Anterior cingulate cortex (tissue), 58 donors: ENCODE measurements around the gene USP22.
"Not testable (repeated sequence)": the region's sequence is repeated elsewhere in the genome, so short reads cannot be mapped to it uniquely, and the experiment has no call there.

Source experiments
- DNase-seq, 58 donors: peaks; one replicate each; lab custom pipeline; 2025; lab: John Stamatoyannopoulos, UW

The USP22 gene

DNA sequence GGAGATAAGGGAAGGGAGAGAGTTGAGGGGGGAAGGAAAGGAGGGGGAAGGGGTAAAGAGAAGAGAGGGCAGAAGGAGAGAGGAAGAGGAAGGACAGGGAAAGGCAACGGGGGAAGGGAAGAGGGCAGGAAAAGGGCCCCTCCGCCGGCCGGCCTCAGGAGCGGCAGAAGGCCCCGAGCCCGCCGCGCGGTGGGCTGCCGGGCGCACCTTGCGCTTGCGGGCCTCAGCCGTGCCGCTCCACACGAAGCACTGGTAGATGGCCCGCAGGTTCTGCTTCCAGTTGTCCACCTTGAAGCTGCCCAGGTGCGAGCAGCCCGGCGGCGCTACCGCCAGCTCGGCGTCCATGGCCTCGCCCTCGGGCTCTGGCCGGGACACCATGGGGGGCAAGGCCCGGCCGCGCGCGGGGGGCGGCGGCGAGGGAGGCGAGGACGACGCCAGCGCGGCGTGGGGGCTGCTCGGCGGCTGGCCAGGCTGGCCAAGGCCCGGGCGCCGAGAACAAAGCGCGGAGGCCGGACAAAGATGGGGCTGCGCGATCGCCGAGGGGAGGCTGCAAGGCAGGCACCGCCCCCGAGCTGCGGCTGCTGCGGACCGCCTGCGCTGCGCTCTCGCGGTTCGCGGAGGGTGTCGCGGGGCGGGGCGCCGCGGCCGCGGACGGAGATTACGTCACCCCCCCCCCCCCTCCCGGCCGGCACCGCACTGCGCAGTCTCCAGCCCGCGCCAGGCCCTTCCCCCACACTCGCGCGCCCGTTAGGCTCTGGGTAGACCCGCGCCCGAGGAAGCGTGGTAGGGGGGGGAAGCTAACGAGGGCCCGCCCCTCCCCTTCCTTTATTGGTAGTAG is at the start of gene USP22:
Gene USP22, minus strand, starts transcription at position 554 of the 838 bp plus-strand sequence. Its CDS starts 176 bp downstream, at position 378.
- DNase-seq, result peak in 25 of 58 donors; percentile 66 to 100 (median 94)

DNA sequence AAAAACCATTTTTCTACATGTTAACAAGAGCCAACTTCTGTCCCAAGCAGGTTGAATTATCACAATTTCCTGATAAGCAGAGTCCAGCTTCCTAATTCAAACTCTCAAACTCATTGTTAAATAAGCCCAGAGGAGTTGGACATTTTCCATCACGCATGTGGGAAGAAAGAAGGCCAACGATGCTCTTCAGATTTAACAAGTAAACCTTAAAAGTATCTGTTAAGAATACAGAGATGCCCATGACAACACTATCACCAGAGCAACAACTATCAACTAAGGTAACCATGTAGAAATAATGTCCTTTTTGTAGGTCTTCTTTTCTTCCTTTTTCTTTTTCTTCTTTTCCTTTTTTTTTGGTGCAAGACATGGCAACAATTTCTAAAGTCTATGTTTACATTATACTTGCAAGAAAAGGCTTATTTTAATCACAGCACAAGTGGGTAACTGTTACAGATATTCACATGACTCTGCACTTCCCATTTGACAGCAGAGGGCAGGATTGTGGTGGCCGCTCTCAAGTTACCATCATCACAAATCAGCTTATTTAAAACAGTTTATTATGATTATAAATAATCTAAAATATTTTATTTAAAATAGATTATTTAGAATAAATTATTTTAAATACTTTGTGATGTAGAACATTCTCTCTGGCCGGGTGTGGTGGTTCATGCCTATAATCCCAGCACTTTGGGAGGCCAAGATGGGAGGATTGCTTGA is 48.2 kb upstream of the USP22 start:
- DNase-seq, result no peak

DNA sequence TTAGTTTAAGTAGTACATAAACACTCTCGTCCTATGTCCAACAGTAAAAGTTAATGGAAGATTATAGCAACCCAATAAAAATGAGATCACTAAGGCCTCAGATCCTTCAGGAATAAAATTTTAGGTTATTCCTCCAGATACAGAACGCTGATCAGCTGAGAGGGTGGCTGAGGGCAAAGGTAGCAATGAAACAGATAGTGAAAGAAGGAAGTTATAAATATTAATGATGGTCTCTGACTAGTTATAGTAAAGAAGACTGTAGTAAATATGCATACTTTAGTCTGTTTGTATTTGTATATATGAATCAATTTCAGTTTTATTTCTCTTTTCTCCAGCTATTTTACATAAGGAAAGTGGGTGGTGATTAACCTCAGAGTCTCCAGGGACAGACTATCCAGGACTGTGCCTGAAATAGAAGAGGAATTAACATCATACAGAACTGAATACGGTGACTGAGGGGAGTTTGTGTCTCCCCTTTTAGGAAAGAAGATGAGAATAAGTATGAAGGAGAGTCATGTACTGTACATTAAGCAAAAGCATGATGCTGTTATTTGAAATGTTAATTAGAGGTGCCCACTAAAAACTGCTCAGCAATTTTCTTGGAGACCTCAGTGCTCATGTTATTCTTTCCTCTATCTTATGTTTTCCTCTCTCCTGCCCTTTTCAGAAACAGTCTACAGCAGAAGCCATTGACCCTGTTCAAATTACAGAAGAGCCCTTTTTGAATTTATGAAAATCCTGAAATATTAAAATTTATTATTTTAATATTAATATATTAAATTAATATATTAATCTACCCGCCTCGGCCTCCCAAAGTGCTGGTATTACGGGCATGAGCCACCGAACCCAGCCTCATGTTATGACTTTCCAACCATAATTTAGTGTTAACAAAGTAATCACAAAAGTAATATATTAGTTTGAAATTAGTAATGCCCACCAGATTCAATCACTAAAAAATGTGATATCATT is 47.4 kb upstream of the USP22 start:
- no peak for DNase-seq

DNA sequence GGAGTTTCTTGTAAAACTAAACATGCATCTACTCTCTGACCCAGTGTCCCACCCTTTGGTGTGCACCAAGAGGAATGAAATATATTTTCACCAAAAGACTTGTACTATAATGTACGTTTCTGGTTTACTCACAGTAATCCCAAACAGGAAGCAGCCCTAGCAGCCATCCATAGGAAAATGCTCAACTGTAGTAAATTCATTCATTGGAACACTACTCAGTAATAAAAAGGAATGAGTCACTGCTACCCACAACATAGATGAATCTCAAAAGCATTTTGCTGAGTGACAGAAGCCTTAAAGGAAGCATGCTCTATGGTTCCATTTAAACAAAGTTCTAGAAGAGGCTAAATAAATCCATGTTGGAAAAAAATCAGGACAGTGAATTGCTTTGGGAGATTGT is 46.3 kb upstream of the USP22 start:
- no peak for DNase-seq

DNA sequence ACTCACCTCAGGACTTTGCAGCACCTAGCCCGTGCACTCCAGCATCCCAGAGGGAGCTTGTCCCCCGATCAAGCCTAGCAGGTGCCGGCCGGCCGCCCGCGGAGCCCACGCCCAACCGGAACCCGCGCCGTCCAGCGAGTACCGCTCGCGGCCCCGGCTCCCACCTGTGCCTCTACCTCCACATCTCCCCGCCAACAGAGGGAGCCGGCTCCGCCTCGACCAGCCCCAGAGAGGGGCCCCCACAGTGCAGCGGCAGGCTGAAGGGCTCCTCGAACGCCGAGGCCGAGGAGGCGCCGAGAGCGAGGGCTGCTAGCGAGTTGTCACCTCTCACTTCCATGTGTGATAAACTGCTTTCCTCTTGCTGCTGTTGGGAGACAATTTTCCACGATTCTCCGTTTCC is 42.9 kb upstream of the USP22 start:
- DNase-seq, result no peak

DNA sequence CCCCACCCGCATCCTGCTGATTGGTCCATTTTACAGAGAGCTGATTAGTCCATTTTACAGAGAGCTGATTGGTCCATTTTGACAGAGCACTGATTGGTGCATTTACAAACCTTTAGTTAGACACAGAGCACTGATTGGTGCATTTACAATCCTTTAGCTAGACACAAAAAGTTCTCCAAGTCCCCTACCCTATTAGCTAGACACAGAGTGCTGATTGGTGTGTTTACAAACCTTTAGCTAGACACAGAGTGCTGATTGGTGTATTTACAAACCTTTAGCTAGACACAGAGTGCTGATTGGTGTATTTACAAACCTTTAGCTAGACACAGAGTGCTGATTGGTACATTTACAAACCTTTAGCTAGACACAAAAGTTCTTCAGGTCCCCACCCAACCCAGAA is 42.5 kb upstream of the USP22 start:
- DNase-seq, result not testable (repeated sequence)

DNA sequence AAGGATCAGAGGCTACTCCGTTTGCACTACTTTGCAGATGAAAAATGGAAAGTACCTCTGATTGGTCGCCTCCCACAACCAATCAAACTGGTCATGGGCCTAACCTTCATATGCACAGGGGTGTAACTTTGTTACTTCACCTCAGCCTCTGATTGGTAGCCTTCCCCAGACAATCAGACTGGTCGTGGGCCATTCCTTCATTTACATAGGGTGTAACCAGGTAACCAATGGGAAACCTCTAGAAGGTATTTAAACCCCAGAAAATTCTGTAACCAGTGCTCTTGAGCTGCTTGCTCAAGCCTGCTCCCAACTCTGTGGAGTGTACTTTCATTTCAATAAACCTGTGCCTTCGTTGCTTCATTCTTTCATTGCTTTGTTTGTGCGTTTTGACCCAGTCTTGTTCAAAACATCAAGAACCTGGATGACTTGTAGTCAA is 39.2 kb upstream of the USP22 start:
- DNase-seq, result no peak

DNA sequence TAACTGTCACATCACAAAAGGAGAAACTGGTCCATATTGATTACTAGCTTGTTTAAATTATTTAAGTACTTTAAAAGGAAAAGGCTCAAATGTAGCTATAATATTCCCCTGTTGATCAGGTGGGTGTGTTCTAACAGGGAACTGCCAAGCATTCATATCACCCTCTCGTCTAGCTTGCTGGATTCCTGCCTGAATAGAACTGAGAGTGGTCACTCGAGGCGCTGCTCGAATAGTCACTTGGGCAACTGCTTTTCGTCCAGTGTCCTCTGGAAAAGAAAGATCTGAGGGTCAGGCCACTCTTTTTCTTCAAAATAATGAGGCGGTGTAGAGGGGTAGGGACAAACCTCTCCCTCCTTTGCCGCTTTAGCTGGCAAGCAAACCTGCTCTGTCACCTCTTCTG is 36.4 kb upstream of the USP22 start:
- DNase-seq, result no peak

DNA sequence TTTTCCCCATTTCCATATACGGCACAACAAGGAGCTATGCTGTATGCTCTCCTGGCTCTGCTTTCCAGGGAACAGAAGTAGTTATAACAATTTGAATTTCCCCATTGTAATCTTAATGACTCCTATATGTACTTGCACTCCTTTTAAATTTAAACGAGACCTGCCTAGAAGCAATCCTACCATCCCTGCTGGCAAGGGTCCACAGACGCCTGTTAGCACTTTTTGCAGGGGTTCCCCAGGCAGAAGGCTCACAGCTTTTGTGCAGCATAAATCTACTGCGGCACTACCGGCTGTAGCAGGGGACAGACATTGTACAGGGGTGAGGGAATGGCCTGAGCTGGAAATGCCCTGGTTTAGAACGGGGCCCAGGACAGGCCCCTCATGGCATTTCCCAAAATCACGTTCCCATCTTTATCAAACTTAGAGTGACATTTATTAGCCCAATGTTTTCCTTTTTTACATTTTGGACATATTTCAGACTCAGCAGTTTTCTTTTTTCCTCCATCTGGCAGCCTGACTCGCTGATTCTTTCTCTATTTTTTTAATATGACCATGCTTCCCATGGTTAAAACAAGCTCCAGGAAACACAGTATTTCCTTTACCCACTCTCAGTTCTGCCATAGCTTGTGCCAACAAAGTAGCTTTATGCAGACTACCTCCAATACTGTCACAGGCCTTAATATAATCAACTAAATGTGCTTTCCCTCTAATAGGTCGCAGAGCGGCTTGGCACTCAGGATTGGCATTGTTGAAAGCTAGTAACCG is 35.4 kb upstream of the USP22 start:
- DNase-seq, result peak in 2 of 58 donors; percentile 5 to 18

DNA sequence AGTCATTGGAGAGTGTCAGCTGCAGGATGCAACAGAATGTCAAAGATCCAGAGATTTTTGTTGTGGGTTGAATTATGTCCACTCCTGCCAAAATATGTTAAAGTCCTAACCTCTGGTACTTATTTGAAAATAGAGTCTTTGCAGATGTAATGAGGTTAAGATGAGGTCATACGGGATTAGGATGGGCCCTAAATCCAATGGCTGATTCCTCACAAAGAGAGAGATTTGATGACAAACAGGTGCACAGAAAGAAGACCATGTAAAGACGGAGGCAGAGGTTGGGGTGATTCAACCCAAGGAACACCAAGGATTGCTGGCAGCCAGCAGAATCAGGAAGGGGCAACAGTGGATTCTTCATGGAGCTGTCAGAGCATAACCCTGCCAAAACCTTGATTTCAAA is 34.5 kb upstream of the USP22 start:
- no peak for DNase-seq

DNA sequence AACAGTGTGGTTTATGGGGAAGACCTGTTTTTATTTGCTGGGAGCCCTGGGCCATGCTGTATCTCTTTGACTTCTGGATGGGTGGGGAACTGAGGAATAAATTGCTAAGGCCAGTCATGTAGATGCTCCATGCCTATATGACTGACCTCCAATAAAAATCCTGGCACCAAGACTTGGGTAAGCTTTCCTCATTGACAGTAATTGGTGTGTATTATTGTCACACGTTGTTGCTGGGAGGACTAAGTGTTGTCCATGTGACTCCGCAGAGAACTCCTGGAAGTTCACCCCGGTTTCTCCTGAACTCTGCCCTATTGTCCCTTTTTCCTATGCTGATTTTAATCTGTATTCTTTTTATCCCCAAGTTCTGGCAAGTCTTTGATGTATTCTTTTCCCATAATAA is 33.4 kb upstream of the USP22 start:
- DNase-seq, result no peak

DNA sequence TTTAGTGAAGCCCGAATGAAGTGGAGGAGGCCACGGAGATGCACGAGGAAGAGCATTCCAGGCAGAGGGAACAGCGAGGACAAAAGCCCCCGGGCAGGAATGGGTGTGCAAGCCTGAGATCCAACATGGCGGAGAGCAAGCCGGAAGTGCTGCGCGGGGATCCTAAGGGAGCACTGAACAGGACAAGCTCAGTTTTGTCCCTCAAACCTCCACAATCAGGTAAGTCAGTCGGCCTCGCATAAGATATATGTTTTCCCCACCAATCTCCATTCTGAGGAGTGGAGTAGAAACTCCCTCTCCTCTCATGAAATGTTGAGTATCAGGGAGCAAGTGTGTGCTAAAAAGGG is 32.9 kb upstream of the USP22 start:
- DNase-seq, result peak in 31 of 58 donors; percentile 19 to 82 (median 64)

DNA sequence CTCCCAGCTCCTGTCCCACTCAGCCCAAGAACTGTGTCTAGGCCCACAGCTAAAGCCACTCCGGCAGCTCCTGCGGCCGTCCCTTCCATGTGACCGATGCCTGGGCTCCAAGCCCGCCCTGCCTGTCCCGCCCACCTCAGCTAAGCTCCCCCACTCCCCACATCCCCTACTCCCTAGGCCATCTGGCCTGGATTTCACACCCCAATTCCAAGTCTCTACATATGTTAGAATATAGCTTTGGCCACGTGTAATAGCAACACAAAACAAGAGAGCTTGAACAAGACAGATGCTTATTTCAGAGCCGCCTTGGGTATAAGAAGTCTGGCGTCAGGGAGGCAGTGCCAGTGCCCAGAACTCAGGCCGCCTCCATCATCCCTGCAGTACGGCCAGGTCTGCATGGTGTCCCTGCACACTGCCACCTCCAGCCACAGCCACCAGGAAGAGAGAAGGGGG is 30.0 kb upstream of the USP22 start:
- peak in 45 of 58 donors; percentile 15 to 81 (median 52) for DNase-seq

DNA sequence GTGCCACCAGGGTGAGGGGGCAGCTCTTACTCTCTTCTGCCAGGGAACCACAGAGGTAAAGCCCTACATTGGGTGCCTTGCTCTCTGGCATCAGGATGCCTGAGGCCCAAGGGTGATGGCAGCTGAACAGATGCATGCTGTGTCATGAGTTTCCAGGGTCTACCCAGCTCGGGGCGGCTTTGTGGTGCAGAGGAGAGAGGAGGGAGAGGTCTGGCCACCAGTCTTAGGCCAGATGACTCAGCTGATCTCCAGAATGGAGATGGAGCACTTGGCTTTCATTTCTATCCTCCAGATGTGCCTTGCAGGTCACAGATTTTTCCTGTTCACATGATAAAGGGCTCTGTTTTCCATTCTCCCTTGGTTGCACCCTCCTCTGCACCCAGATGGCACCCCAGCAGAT is 23.6 kb upstream of the USP22 start:
- DNase-seq, result no peak

DNA sequence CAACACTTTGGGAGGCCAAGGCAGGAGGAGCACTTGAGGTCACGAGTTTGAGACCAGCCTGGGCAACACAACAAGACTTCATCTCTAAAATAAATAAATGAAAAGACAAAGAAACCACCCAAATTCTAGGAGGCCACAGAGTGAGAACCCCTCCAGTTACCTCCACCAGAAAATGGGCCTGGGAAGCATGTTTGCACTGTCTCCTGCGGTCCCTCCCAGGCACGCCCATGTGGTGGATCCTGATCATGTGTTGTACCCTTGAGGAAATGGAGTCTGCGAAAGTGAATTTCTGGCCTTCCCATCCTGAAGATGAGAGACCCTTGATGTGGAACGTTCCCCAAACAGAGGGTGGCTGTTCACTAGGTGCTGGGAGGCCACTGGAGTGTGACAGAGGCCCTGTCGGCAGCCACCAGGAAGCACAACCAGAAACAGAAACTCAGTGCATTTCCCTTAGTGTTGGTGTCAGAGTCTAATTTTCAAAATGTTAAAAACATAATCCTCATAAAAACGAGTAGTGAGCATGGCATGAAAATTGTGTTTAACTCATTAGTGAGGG is 19.2 kb upstream of the USP22 start:
- DNase-seq, result no peak

DNA sequence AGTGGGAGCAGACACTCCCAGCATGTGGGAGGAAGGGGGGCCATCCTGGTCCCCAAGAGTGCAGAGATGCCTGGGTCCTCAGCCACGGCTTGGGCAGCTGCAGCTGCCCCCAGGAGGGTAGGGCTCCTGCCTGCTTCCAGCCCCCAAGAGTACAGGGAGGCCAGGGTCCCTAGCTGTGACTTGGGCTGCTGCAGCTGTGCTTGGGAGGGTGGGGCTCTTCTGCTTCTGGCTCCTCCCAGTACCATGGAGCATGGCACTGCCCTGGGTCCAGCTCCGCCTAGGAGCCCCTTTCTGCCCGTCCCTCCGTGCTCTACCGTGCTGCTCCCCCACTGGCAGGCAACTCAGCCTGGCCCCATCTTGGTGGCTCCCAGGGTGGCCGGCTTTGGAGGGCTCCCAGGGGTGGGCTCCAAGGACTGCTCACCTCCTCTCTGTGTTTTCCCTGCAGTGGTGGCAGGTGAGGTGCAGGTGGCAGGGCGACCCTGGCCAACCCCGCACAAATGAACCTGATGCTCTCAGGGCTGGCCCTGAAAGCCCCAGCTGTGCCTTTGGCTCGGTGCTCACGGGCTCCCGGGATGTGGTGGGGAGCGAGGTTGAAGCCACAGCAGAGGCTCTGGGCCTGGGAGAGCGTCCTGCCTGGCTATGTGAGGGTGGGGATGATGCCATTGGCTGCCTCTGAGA is 18.5 kb upstream of the USP22 start:
- no peak for DNase-seq

DNA sequence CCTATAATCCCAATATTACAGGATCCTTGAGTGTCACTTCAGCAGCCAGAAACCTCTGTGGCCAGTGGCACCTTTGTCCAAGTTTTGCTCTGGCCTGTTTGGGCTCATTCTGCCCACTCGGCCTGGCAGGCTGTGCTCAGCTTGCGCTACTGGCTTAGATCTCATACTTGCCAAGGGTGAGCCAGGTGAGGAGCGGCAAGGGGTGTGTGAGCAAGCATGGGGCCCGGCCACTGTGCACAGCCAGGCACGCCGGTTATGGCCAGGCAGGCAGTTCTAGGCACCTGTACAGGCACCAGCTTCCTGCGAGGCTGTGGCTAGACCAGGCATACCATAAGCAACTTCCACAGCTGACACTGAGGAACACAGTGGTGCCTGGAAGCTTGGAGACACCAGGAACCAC is 16.9 kb upstream of the USP22 start:
- DNase-seq, result no peak

DNA sequence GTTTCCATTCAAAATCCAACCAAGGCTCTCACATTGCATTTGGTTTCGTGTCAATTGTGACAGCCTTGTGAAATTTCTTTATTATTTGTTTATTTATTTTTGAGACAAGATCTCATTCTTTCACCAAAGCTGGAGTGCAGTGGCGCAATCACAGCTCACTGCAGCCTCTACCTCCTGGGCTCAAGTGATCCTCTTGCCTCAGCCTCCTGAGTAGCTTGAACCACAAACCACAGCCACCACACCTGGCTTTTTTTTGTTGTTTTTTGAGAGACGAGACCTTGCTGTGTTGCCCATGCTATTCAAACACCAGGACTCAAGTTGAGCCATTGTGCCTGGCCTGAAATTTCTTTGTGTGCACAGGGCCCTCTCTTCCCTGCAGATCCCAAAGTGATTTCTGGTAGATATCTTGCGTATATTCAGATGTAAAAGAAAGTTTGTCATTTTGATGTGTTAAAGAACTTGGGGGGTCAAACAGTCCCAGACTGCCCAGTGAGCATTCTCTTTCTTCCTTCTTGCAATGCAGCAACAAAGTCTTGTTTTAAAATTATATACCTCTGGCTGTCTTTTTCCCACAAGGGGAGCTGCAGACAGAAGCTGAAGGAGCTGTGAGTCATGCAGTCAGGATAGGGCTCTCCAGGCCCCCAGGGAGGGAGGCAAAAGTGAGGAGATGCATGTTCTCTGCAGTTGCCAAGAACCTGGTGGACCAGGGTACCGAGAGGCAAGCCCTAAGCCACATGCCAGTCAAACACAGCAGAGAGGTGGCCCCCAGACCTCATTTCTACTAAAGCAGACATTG is 15.5 kb upstream of the USP22 start:
- no peak for DNase-seq
